ELF-1 (cell line): Measurements from ENCODE around the gene FNDC1.
A peak's percentile ranks its signal among the peaks of the same experiment; 100 is the strongest.
"Not testable (repeated sequence)": the region's sequence is repeated elsewhere in the genome, so short reads cannot be mapped to it uniquely, and the experiment has no call there.

Source experiments
- DNase-seq: peaks from one replicate; pipeline ENCODE4 v3.0.0-alpha.2; 2016; ENCODE audit warnings: low read depth, low spot score

FNDC1 gene

DNA sequence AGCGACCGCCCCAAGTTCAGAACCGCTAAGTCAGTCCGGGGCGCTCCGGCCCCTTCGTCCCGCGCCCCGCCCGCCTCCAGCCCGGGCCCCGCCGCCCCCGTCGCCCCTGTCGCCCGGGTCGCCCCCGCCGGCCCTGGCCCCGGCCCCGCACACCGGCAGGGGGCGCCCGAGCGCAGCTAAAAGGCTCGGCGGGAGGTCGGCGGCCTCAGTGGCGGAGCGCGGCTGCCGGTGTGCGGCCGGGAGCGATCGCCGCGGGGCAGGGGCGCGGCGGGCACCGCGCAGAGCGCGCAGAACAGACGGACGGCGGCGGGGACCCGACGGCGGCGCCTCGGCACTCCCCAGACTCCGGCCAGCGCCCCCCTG is at the start of gene FNDC1:
Gene FNDC1, plus strand, starts transcription at position 208 of the 363 bp plus-strand sequence. CDS start 197 bp downstream, outside the sequence.
- DNase-seq, result peak; percentile 52

DNA sequence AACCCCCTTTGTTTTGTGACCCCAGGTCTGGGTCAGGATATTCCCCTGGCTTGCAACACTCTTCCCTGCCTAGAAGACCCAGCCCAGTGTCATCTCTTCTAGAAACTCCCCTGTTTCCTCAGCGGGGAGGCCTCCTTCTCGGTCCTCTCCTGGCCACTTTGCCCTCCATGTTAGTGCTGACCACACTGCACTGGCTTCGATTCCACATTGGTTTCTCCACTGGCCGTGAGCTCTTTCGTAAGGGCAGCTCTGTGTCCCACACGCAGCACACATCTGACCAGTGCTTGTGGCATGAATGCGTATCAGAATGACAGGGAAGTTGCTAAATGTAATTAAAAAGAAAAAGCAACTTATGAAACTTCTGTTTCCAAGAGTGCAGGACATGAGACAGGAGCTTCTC is 49.4 kb upstream of the FNDC1 start:
- no peak for DNase-seq

DNA sequence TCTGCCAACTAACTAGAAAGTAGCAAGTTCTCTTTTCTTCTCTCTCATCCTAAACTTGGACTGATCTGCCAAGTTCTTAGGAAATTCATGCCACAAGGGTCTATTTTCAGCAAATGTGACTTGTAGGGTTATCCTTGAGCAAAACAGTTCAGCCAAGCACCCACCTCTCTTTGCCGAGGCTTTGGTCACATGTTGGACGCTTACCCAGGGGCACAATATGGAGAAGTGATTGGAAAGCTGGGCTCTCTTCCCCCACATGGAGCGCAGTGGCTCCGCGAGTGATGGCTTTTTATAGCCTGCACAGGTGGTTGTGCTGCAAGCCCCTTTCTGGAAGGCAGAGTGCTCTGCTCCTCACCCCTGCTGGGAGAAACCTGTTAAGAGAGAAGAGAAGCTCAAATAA is 47.7 kb upstream of the FNDC1 start:
- no peak for DNase-seq

DNA sequence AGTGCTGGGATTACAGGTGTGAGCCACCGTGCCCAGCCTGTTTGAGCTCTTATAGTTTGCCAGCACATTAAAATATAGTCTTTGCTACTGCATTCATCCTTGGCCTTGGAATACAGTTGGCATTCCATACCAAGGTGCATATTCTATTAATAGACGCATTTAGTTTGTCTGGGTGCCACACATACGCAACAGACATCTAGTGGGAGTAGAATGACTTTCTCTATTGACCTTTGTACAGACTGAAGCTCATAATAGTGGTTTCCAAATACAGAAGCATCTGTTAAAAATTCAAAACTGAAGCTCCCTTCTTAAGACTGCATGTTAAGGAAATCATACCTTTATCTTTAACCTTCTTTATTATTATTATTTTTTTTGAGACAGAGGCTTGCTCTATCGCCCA is 46.7 kb upstream of the FNDC1 start:
- no peak for DNase-seq

DNA sequence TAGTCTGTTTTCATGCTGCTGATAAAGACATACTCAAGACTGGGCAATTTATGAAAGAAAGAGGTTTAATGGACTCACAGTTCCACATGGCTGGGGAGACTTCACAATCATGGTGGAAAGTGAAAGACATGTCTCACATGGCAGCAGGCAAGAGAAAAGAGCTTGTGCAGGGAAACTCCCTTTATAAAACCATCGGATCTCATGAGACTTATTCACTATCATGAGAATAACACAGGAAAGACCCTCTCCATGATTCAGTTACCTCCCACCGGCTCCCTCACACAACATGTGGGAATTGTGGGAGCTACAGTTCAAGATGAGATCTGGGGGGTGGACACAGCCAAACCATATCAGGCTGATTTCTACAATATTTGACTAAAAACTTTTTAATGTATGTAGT is 45.4 kb upstream of the FNDC1 start:
- DNase-seq, result not testable (repeated sequence)

DNA sequence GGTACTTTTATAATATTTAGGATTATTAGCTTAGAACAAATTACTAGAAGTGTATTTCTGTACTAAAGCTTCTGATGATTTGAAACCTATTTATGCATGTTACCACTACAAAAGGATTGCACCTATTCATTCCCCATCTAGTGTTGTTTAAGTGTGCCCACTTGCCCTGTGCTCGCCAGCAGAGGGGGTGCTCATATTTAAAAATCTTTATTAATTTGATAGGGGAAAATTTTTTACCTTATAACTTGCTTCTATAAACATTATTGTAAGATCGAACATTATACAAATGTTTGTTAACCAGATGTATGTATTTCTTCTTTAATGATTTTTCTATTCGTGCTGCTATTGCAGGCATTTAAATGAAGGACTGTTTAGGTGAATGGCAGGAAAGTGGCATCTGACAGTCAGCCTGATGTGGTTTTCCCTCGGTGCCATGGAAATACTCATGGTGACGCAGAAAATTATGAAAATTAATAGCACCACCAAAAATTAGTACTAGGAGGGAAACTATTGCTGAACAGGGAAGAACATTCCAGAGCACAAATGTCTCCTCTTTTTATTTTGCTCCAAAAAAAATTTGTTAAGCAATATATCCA is 44.1 kb upstream of the FNDC1 start:
- DNase-seq, result no peak

DNA sequence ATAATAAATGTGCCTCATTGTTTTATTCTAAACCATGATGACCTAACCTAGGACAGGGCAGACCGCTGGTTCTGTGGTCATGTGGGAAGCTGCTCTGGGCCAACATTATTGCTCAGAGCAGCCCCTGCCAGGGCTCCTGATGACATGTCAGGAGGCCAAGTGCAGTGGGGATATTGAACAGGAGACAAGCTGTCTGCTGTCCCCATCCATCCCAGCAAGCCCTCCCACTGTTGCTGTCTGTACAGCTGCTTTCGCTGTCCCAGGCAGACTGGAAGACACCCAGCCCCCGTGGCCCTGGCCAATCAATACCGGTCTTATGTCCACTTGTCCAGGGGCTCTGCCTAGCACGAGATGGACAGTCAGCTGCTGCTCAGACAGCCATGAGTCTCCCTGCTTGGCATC is 43.2 kb upstream of the FNDC1 start:
- no peak for DNase-seq

DNA sequence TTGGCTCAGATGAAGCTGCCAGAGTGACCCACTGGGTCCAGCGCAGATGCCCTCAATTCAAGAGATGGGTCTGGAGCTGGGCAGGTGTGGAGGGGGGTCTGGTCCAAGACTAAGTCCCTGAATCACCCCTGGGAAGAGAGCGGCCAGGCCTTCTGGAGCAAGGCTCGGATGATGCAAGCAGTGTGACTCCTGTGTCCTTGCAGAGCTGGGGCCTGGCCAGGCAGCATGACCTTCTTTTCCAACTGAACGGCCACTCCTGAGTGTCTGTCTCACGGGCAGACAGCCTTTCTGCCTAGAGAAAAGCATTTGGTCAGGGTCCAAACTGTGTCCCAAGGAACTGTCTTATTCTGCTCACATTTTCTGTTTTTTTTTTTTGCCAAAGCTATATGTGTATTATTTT is 42.6 kb upstream of the FNDC1 start:
- no peak for DNase-seq

DNA sequence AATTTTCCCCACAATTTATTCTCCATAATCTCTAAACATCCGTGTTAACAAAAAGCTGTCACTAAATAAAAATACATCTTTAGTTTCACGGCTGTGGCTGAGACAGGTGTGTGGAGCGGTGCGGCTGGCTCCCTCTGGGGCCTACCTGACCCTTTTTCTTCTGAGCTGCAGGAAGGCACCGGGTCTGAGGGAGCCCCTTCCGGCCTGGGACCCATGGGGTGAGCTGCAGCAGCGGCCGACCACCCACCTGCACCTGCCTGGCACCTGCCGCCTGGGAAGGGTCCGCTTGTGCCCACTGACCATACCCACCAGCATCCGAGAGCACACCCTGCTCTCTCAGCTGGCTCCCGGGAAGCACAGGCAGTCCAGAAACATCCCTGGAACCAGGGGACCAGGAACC is 41.5 kb upstream of the FNDC1 start:
- DNase-seq, result no peak

DNA sequence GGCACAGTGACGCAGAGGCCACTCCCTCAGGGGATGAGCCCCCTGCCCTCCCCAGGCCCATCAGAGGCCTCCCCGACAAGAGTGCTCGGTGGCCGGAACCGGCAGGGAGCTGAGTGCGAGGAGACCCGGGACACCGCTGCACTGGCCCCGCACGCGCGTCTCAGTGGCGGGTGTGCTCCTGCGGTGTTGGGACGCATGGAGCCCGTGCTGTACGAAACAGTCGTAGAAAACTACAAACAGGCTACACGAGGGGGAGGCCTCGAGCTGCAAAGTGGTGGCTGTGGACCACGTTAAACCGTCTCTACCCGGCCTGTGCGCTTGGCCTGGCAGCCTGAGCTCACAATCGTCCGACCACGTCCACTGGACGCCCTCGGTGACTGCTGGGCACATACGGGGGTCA is 40.2 kb upstream of the FNDC1 start:
- no peak for DNase-seq

DNA sequence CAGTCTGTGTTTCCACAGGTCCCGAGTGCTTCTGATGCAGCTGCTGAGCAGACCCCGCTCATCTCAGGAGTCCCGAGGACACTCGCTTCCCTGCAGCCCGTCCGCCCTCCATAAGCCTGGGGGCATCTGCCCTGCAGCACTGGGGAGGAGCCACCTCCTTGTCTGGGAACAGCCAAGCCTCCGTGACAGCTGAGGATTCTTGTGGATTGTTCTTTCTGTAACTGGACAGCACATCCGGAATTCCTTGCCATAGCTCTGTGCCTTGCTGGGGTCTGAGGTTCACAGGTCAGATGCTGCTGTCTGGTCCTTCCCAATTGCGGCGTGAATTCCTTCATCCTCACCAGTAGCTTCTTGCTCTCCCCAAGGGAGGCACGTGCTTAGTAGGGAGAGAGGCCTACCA is 38.4 kb upstream of the FNDC1 start:
- peak; percentile 16 for DNase-seq

DNA sequence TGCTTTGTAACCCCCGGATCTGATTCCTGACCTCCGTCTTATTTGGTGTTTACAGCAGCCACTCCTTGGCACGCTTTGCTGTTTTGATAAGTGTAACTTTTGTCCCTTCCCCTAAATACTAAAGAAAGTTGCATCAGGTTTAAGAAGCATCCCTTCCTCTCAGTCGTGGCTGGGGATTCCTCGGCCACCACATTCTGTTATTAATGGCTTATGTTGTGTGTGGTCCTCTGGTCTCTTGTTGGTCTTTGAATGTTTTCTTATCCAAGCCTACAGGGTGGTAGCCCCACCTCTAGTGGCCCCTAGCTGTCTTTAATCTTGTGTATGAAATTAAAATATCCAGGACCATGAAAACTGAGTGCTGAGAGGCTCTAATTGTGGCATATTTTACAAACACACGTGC is 37.5 kb upstream of the FNDC1 start:
- no peak for DNase-seq

DNA sequence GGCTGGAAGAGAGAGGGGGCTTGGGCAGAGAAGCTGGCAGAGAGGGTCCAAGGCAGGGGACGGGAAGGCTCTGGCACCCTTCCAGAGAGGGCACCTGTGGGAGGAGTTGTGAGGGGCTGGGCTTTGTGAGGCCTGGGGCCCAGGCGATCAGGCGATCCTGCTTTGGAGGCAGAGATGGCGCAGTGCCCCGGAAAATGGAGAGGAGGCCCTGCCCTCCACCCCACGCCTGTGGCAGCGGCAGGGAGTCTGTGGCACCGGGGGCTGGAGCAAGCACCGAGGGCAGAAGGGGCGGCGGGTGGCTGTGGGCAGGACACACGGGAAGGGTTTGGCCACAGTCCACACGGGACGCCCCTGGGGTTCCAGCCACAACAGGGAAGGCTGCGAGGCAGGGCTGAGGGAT is 36.5 kb upstream of the FNDC1 start:
- DNase-seq, result no peak

DNA sequence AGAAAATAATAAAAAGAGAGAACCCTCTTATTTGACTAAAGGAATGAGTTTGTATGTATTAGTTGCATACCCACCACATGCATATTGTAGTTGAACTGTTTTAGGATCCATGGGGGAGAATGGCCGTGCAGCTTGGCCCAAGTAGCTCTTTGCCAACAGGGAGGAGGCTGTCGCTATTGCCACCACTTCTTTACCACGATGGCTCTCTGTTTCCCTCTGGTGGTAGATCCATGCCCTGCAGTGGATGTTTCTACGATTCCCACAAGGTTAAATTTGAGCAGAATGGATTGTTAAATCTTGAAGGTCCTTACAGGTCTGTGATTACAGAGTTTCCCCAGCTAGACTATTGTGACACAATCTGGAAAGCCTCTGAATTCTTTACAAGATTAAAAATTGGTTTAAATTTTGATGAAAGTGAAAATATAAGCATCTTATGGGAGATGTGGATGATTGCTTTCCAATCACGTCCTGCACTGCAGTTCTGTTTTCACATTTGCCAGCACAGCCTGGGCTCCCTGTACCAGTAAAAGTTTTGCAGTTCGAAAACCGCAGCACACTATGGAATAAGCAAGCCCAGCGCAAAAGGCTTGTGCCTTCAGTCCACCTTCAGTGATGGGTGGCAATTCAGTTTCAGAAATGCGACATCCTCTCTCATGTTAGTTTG is 34.4 kb upstream of the FNDC1 start:
- peak; percentile 71 for DNase-seq

DNA sequence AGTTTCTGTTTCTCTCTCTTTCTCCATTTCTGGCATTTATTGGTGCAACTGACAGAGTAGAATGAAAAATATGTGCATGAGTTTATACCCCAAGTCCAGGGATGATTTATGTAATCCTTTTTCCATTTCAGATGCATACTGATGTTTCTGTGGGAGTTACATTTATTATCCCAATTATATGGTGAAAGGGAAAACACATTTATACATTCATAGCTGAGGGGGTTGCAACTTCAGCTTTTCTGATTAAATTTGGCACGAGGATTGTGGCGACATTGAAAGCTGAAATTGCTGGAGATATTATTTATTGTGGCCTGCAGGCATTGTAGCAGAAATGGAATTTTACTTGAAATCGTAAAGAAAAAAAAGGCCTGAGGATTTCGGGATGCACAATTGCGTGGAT is 31.5 kb upstream of the FNDC1 start:
- no peak for DNase-seq

DNA sequence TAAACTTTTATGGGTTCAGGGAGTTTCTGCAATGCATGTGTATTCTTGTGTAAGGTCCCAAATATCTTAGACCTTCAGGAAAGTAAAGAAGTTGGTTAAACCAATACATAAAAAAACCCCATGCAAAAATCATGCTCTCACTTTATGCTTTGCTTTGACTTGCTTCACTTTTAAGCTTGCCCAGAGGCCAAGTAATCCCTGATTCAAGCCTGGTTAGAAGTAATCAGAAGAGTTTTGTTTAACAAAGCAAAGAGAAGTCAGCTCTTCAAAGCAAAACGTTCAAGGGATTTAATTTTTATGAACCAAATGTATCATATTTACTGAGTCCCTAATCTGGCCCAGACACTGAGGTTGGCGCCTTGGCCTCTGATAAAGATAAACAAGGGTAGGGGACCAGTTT is 26.7 kb upstream of the FNDC1 start:
- no peak for DNase-seq

DNA sequence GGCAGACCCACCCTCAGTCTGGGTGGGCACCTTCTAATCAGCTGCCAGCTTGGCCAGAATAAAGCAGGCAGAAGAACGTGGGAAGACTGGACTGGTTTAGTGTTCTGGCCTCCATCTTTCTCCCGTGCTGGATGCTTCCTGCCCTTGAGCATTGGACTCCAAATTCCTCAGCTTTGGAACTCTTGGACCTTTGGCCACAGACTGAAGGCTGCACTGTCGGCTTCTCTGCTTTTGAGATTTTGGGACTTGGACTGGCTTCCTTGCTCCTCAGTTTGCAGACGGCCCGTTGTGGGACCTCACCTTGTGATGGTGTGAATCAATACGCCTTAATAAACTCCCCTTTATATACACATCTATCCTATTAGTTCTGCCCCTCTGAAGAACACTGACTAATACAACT is 20.6 kb upstream of the FNDC1 start:
- no peak for DNase-seq

DNA sequence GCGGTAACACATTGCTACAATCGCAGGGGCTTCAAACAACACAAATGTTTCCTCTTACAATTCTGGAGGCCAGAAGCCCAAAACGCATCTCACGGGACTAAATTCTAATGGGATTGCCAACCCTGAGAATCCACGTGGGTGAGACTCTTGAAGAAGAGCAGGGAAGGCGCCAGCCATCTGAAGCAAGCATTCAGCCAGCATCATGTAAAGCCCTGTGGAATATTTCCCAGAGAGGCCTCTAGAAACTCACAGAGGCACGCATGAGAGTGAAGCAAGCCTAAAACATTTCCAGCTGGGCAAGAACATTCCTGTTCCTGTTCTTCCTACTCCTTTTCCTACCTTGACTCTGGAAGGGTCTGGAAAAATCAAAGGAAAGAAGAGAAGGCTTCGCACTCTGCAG is 19.6 kb upstream of the FNDC1 start:
- no peak for DNase-seq

DNA sequence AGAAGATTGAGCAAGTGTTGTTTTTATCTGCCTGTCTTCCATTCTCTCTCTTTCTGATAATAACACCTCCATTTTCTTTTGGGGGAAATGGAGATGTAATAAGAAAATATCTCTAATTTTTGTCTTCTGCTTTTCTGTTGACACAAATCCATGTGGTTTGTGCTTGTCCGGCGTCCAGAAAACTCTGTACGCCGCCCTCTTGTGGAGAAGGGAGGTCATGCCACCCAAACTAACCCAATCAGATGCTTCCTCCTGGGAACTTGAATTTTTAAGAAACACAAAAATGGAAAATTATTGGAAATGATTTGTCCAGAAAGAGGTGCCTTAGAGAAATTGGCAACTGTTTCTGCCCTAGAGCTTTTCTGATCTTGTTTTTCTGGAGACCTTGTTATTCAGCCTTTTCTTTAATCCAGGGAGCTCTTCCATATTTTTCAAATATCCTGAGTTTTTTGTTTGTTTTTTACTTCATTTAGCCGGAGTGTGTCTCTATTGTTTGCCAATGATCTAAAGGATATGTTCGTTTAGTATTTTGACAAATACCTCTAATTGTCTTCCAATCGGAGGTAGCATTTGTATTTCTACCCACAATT is 17.8 kb upstream of the FNDC1 start:
- peak; percentile 54 for DNase-seq

DNA sequence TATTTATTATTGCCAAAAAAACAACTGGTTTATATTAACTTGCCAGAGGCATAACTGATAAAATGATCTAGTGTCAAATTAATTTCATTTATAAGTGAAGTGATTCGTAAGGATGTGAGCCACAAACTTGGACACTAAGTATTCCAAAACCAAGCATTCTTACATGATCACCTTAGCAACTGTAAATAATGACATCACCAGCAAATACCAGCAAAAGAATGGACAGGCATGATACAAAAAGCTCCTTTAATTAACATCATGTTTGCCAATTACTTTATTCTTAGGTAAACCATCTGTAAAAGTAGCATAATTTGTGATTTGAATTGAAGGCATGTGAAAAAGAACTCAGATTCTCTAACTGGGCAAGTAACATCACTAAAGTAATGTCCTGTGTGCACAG is 17.2 kb upstream of the FNDC1 start:
- no peak for DNase-seq

DNA sequence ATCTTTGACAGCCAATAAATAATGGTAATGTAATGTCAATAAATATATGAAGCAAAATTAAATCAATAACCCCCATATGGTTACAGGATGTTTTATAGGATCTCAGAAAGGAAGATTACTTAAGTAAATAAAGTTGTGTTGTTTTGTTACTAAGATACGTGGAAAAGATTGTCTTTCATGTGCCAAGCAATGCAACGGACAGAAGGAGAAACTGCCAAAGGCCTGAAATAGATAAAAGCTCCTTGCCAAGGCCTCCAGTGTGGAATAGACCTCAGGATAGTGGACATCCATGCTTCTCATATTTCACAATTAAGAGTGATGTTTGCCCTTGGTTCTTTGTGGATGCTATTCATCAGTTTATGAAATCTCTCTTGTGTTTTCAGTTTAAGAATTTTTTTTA is 16.4 kb upstream of the FNDC1 start:
- DNase-seq, result no peak

DNA sequence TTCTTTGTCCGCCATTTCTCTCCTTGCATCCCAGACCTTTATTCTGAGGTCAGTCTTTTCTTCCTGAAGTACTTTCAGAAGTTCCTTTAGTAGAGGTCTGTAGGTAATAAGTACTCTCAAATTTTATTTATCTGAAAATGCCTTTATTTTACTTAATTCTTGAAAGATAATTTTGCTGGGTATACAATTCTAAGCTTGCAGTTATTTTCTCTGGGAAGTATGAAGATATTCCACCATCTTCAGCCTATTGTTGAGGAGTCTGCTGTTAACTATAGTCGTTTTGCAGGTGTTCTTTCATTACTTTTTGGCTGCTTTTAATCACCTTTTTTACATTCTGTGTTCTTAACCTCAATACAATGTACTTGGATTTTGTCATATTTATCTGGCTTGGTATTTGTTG is 13.5 kb upstream of the FNDC1 start:
- DNase-seq, result no peak

DNA sequence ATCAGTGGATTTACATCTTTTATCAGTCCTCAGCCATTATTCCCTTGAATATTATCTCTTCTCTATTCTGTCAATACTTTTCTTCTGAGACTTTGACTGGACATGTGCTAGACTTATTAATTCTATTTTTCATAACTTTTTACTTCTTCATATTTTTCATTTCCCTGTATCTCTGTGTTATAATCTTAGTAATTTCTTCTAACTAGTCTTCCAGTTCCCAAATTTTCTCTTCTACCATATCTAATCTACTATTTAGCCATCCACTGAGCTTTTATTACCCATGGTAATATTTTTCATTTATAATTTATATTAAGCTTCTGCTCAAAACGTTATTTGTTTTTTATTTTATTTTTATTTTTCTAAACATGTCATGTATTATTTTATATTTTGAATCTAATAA is 13.1 kb upstream of the FNDC1 start:
- DNase-seq, result no peak

DNA sequence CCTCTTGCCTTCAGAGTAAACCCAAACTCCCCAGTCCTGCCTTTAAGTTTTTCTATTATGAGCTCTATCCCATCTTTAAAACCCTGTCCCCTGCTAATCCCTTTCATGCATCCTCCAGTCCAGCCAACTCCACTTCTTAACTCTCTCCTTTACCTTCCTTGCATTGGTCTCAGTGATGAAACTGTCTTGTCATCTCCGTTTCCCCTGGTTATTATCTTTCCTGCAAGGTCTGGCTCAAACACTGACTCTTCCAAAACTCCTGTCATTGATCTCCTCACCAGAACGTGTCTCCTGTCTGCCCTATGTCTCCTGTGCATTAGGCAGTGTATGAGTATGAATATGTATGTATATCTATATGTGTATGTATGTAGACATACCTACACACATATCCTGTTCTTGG is 11.8 kb upstream of the FNDC1 start:
- DNase-seq, result no peak
